GM19351 (cell line): Measurements from ENCODE around the gene GALNT14.
"Not testable (repeated sequence)": the region's sequence is repeated elsewhere in the genome, so short reads cannot be mapped to it uniquely, and the experiment has no call there.

Experiments used
- ATAC-seq: cut with Tn5 transposase; IDR thresholded peaks from one replicate; pipeline ENCODE4 v1.9.1; 2021; ENCODE audit warnings: mild to moderate bottlenecking, moderate library complexity; ENCODE audit not compliant: unreplicated experiment

The GALNT14 gene

GRCh38 chr2:30911327-30911726 is 226.9 kb downstream of the GALNT14 start:
- no peak for ATAC-seq

- no peak for ATAC-seq
Observed at GRCh38 chr2:30910686-30911085, 227.6 kb downstream of the GALNT14 start.

GRCh38 chr2:30904437-30904836 is 233.8 kb downstream of the GALNT14 start:
- not testable (repeated sequence) for ATAC-seq

GRCh38 chr2:30903326-30903725 is 234.9 kb downstream of the GALNT14 start:
- no peak for ATAC-seq

- no peak for ATAC-seq
Observed at GRCh38 chr2:30900381-30900780, 237.9 kb downstream of the GALNT14 start.

- no peak for ATAC-seq
Observed at GRCh38 chr2:30899516-30900054, 238.7 kb downstream of the GALNT14 start.

GRCh38 chr2:30897539-30897938 is 240.7 kb downstream of the GALNT14 start:
- no peak for ATAC-seq

GRCh38 chr2:30894498-30895119 is 243.6 kb downstream of the GALNT14 start:
- ATAC-seq = no peak

GRCh38 chr2:30888852-30889409 is 249.3 kb downstream of the GALNT14 start:
- ATAC-seq = no peak

GRCh38 chr2:30886080-30886479 is 252.2 kb downstream of the GALNT14 start:
- ATAC-seq = no peak

- ATAC-seq = no peak
Observed at GRCh38 chr2:30883822-30884221, 254.4 kb downstream of the GALNT14 start.

- ATAC-seq = no peak
Observed at GRCh38 chr2:30883184-30883583, 255.1 kb downstream of the GALNT14 start.

- no peak for ATAC-seq
Observed at GRCh38 chr2:30880516-30880915, 257.7 kb downstream of the GALNT14 start.

- ATAC-seq = no peak
Observed at GRCh38 chr2:30877833-30878232, 260.4 kb downstream of the GALNT14 start.

GRCh38 chr2:30872797-30873196 is 265.4 kb downstream of the GALNT14 start:
- no peak for ATAC-seq

- no peak for ATAC-seq
Observed at GRCh38 chr2:30871980-30872789, 266.1 kb downstream of the GALNT14 start.

GRCh38 chr2:30871440-30871839 is 266.8 kb downstream of the GALNT14 start:
- no peak for ATAC-seq

- no peak for ATAC-seq
Observed at GRCh38 chr2:30869988-30870387, 268.3 kb downstream of the GALNT14 start.

- ATAC-seq = peak; percentile 61
Observed at GRCh38 chr2:30867385-30867784, 270.9 kb downstream of the GALNT14 start.

- ATAC-seq = peak; percentile 33
Observed at GRCh38 chr2:30866974-30867373, 271.3 kb downstream of the GALNT14 start.

- ATAC-seq = no peak
Observed at GRCh38 chr2:30865892-30866681, 272.2 kb downstream of the GALNT14 start.
